ENCODE data around the gene IFIT1B.
"Not testable (repeated sequence)": the region's sequence is repeated elsewhere in the genome, so short reads cannot be mapped to it uniquely, and the experiment has no call there.

Gene IFIT1B

DNA sequence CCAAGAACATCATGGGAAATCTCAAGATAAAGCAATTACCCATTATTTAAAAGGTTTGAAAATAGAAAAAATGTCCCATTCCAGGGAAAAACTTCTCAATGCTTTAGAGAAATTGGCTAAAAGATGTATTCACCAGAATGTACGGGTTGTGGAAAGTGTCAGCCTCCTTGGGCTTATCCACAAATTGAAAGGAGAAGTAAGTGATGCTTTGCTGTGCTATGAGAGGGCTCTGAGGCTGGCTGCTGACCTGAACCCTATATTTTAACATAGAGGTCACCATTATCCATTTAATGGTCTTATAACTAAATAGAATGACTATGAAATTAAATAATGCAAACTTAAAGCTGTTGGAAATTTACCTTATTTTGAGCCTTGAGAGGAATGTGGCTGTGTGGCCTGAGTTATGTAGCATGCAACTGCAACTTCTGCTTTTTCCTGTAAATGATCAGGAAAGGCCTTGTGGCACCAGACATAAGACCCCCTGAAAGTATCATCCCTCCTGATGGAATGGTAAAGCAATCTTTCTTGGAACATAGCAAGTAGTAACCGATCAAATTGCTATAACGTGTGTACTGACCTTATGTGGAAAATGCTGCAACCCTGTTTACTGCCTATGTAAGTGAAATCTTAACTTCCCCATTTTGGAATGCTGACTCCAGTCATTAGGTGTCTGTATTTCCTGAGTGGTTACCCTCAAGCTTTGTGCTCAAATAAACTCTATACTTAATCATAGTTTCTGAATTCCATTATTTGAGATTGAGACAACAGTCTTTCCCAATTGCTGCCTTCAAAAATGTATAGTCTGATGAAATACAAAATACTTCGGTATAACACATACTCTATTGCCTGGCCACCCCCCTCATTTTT, 6.9 kb downstream of the IFIT1B start:
- DNase-seq: no peak

DNA sequence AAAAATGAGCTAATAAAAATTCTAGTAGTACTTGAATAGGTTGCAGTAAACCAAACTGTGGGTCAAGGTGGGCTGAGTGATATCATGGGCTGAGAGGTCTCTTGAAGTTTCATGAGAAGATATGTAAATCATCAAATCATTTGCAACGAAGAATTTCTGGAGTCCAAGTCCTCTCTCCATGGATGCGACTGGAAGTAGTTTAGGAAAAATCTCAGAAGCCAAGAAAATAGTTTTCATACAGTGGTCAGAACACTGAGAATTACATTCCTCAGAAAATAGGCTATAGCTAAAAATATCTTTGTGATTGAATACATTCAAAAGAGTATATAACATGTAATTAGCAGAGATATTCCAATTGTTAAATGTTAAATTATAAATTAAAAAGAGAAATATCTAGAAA, 10.9 kb downstream of the IFIT1B start:
- no peak for DNase-seq

DNA sequence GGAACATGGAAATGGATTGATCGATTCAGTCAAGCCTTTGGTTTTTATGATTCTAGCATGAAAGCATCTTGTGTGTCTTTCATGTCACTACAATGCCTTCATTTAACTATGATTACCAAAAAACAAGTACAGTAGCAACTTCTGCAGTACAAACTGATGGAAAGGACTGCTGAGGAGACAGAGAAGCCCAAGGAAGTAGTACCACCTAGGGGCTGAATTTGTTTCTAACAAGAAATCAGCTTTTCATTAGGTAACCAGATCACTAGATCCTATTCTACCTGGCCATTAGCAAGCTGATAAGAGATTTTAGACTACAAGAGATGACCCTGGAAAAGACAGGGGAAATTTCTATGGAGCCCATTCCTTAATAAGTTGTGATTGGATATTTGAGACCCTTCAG, 11.4 kb downstream of the IFIT1B start:
- DNase-seq: no peak

DNA sequence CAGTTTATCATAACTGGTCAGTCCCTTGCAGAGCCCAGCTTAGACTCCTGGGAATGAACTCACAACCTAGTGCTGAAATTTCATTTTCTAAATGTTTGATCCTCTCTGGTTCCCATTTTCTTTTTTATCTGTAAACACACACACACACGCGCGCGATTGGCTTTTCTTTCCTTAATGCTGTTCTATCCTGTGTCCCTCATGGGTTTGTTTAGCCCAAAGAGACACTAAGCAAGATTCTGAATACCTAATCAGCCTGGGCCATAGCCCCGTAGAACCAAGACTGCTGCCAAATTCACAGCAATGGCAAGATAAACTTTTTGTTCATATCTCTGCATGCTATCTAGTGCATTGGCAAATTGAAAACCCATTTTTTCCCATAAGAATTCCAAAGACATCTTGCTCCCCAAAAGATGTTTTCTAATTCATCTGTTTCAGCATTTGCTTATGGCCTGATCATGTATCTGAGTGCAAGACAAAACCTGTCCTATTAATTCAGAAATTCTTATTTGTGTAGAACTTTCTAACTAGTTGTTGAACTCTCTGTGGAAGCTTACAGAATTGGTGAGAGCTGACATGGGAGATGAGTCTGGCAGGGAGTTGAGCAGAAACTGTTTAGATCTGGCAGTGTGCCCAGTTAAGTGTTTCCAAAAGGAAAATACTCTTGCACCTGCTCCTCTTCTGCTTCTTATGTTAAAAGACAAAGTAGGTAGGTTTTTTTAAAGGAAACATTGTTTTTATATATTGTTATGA, 12.8 kb downstream of the IFIT1B start:
- no peak for DNase-seq

DNA sequence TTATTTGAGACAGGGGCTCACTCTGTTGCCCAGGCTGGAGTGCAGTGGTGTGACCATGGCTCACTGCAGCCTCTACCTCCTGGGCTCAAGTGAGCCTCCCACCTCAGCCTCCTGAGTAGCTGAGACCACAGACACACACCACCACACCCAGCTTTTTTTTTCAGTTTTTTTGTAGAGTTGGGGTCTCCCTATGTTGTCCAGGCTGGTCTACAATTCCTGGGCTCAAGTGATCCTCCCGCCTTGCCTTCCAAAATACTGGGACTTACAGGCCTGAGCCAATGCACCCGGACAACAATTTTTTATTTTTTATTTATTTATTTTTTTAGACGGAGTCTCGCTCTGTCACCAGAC, 13.3 kb downstream of the IFIT1B start:
- not testable (repeated sequence) for DNase-seq

DNA sequence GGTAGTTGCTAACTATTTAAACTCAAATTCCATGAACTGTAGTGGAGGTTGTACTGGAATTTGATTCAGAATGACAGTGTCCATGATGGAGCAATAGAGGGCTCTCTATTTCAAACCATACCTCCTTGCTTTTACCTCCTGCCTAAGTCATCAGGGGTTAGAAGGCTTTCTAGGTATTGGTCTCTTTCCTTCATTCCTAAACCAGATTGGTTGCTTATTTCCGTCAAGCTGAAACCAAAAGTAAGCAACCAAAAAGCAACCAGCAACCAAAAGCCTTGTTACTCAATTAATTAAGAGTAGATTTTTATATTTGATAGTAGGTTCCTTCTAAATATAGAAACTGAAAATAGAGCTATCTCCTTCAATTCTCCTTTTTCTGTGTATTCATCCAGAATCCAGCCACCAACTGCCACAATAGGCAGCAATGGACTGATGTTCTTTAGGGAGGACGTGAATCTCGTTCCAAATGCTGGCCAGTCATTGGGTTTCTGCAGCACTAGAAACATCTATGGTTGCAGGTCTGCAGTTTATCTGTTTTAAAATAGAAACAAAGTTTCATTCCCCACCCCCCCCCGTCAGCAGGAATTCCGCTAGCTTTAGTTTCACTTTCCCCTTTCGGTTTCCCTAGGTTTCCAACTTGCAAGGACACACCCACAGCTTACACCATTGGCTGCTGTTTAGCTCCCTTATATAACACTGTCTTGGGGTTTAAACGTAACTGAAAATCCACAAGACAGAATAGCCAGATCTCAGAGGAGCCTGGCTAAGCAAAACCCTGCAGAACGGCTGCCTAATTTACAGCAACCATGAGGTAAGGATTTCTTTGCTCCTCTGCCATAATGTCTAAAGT, 14.3 kb downstream of the IFIT1B start, which contains the start of gene IFIT1:
TSS of gene IFIT1 (plus strand) at position 717 of the 850 bp plus-strand sequence. CDS start at position 807, 90 bp downstream.
- no peak for DNase-seq

DNA sequence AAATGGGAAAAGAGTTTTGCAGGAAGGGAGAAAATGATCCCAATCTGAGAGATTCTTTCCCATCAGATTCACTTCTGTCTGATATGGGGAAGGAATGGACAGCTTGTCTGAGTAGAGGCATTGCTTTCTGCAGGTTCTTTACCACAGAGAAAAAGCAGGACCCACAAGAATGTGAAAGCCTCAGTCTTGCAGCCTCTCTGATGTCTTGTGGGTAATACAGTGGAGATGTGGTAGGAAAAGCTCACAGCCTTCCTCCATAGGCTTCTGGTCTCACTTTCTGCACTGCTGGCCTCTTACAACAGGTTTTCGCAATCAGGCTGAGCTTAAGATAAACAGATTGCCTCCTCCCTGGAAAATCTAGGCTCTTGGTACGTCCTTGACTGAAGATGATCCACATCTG, 15.1 kb downstream of the IFIT1B start:
- no peak for DNase-seq

DNA sequence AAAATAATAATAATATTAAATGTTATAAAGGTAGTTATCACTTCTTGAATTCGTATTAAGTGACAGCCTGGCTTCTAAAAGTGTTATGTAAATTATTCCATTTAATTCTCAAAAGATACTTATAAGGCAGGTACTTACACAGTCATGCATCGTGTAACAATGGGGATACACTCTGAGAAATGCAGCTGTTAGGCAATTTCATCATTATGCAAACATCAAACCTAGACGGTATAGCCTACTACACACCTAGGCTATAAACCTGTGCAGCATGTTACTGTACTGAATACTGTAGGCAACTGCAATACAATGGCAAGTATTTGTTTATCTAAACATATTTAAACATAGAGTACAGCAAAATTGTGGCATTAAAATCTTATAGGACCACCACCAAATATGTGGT, 16.0 kb downstream of the IFIT1B start:
- no peak for DNase-seq

DNA sequence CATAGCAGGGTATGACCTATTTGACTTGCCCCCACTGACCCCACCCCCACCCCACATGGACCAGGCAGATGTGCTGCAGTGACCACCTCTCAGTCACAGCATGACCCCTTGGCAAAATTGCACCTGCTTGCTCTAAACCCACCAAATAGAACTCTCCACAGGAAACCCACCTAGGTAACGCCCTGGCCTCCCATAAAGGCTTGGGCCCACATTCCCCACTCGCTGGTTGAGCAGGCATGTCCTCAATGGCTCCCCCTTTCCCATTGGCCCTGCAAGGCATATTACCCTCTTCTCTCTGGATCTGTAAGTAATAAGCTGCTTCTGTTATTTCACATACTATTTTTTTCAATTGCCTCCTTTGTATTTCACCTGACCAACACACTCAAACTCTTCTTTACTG, 17.3 kb downstream of the IFIT1B start:
- DNase-seq: no peak

DNA sequence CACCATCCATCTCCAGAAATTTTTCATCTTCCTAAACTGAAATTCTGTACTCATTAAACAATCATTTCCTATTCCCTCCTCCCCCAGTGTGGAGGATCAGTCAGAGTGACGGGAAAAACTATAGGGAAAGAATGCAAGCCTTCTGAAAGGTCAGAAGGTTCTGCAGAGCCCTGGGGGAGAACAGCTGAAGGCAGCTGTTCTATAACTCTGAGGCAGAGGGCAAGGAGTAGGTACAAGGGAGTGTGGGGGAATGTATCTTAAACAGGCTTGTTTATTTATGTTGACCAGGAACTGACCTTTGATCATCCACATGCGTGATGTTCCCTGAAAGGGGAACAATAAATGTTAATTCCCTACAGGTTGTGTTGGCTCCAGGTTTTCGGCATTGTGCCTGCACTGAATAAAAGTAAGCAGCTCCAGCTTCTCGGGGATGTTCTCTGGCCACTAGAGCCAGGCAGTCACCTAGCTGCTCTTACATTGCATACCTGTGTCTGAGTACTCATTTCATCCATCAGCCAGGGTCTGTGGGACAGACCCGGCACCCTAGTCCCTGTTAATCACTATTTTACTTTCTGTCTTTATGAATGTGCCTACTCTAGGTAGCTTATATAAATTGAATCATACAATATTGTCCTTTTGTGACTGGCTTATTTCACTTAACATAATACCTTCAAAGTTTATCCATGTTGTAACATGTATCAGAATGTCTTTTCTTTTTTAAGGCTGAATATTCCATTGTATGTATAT, 20.3 kb downstream of the IFIT1B start:
- DNase-seq: no peak

DNA sequence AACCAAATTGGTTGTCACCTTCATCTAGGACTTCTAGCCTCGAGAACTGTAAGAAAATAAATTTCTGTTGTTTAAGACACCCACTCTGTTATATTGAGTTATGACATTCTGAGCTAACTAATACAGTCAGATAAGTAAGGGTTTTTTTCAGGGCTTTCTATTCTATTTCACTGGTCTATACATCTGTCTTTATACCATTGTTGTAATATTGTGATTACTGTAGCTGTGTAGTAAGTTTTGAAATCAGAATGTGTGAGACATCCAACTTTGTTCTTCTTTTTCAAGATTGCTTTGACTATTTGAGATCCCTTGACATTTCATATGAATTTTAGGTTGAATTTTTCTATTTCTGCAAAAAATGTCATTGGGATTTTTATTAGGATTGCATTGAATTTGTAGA, 22.1 kb downstream of the IFIT1B start:
- DNase-seq: no peak

DNA sequence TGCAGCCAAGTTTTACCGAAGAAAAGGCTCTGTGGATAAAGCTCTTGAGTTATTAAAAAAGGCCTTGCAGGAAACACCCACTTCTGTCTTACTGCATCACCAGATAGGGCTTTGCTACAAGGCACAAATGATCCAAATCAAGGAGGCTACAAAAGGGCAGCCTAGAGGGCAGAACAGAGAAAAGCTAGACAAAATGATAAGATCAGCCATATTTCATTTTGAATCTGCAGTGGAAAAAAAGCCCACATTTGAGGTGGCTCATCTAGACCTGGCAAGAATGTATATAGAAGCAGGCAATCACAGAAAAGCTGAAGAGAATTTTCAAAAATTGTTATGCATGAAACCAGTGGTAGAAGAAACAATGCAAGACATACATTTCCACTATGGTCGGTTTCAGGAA, 25.2 kb downstream of the IFIT1B start:
- DNase-seq: no peak

DNA sequence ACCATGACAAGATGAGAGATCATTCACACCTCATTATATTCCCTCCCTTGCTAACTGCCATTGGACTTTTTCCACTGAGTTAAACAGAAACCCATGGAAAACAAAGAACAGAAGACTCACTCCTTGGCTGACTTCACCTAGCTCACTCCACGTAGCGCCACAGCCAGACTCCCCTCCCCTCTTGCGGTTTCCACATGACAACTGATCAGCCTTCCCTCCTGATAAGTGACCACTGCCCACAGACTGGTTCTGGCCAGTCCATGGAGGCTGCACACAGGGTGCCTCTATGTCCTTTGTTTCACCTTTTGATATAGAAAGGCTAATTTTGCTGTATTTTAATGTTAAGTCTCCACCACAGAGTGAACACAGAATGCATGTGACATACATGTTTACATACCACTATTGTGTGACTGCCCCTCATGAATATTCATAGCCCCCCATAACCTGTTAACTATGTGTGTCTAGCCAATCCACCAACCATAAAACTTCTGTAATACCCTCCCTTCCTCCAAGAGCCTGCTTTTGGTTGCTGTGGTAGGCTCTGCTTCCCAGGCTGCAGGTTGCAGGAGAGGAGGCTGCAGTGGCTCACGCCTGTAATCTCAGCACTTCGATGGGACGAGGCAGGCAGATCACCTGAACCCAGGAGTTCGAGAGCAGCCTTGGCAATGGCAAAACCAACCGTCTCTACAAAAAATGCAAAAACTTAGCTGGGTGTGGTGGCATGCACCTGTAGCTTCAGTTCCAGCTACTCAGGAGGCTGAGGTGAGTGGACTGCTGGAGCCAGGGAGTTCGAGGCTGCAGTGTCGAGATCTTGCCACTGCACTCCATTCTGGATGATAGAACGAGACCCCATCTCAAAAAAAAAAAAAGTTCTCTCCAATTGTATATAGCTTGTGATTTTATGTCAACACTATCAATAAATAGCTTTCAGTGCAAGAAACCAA, 26.5 kb downstream of the IFIT1B start:
- DNase-seq: no peak

DNA sequence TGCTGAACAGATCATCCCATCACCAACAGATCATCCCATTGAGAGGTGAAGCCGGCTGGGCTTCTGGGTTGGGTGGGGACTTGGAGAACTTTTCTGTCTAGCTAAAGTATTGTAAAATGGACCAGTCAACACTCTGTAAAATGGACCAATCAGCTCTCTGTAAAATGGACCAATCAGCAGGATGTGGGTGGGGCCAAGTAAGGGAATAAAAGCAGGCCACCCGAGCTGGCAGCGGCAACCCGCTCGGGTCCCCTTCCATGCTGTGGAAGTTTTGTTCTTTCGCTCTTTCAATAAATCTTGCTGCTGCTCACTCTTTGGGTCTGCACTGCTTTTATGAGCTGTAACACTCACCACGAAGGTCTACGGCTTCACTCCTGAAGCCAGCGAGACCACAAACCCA, 28.3 kb downstream of the IFIT1B start:
- DNase-seq: not testable (repeated sequence)

DNA sequence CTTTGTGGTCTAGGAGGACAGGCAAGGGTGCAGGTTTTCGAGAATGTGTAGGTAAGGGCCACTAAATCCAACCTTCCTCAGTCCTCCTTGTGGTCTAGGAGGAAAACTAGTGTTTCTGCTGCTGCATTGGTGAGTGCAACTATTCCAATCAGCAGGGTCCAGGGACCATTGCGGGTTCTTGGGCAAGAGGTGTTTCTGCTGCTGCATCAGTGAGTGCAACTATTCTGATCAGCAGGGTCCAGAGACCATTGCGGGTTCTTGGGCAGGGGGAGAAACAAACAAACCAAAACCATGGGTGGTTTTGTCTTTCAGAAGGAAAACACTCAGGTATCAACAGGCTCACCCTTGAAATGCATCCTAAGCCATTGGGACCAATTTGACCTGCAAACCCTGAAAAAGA, 29.9 kb downstream of the IFIT1B start:
- not testable (repeated sequence) for DNase-seq

DNA sequence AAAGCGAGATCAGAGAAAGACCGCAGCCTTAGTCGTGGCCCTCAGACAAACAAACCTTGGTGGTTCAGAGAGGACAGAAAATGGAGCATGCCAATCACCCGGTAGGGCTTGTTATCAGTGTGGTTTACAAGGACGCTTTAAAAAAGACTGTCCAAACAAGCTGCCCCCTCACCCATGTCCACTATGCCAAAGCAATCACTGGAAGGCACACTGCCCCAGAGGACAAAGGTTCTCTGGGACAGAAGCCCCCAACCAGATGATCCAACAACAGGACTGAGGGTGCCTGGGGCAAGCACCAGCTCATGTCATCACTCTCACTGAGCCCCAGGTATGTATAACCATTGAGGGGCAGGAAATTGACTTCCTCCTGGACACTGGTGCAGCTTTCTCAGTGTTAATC, 31.4 kb downstream of the IFIT1B start:
- not testable (repeated sequence) for DNase-seq

DNA sequence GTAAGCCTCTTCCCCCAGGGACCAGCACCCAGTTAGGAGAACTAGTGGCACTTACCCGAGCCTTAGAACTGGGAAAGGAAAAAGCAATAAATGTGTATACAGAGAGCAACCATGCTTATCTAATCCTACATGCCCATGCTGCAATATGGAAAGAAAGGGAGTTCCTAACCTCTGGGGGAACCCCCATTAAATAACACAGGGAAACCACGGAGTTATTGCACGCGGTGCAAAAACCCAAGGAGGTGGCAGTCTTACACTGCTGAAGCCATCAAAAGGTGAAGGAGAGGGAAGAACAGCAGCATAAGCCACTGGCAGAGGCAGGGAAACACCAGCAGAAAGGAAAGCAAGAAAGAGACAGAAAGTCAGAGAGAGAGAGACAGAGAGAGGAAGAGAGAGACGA, 32.7 kb downstream of the IFIT1B start:
- not testable (repeated sequence) for DNase-seq

DNA sequence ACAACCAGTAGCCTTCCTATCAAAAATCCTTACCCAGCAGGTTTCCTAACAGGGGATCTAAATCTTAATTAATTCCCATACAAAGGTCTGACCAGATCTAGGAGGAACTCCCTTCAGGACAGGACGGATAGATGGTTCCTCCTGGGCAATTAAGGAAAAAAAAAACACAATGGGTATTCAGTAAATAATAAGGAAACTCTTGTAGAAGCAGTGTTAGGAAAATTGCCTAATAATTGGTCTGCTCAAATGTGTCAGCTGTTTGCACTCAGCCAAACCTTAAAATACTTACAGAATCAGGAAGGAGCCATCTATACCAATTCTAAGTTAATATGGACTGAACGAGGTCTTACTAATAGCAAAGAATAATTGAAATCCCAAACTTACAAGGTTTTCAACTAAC, 33.3 kb downstream of the IFIT1B start:
- not testable (repeated sequence) for DNase-seq

DNA sequence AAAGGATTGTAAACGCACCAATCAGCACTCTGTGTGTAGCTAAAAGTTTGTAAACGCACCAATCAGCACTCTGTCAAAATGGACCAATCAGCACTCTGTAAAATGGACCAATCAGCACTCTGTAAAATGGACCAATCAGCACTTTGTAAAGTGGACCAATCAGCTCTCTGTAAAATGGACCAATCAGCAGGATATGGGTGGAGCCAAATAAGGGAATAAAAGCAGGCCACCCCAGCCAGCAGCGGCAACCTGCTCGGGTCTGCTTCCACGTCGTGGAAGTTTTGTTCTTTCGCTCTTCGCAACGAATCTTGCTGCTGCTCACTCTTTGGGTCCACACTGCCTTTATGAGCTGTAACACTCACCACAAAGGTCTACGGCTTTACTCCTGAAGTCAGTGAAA, 34.4 kb downstream of the IFIT1B start:
- not testable (repeated sequence) for DNase-seq

DNA sequence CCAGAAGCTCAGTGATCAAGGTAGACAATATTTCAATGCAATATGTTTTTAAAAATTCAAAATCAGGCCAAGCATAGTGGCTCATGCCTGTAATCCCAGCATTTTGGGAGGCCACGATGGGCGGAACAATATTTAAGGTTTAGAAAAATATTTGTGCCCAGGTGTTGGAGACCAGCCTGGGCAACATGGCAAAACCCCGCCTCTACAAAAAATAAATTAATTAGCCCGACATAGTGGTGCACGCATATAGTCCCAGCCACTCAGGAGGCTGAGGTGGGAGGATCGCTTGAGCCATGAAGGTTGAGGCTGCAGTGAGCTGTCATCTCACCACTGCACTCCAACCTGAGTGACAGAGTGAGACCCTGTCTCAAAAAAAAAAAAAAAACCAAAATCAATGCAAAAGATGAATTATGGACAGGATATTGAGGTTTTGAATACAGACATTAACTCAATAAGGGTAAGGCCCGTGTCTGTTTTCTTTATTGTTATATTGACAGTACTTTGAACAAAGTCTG, 35.6 kb downstream of the IFIT1B start:
- DNase-seq: no peak
